Activated T-helper 17 cell treated with anti-CD3 and anti-CD28 coated beads, Interleukin-2, amount 50 U/mL, for 72 hours (primary cell): ENCODE results near the gene TMEM47. TPM values are rescaled to one million over a fixed set of nuclear protein-coding genes. Genes with fewer than 3 reads are reported as not detected.

Experiments used
- ATAC-seq: fragments of 150-1000 bp; cut with Tn5 transposase; replicated peaks from 2 replicates; pipeline ENCODE4 v1.10.0; 2021; ENCODE audit warnings: mild to moderate bottlenecking, moderate library complexity
- H3K27ac Mint-ChIP-seq: one replicate; pipeline ENCODE4 v1.8.0; 2022; ENCODE audit warnings: mixed read lengths
- H3K27me3 Mint-ChIP-seq: one replicate; pipeline ENCODE4 v1.8.0; 2022; ENCODE audit warnings: mixed read lengths
- H3K36me3 Mint-ChIP-seq: one replicate; pipeline ENCODE4 v1.8.0; 2022; ENCODE audit warnings: low read depth, mild to moderate bottlenecking, mixed read lengths
- H3K4me1 Mint-ChIP-seq: one replicate; pipeline ENCODE4 v1.8.0; 2022; ENCODE audit warnings: mixed read lengths
- H3K4me3 Mint-ChIP-seq: one replicate; pipeline ENCODE4 v1.8.0; 2022; ENCODE audit warnings: mild to moderate bottlenecking, mixed read lengths
- H3K9me3 Mint-ChIP-seq: one replicate; pipeline ENCODE4 v1.8.0; 2022; ENCODE audit warnings: mixed read lengths
- total RNA-seq, 2 donors: library from RNA; stranded (reverse); gene quantifications; one replicate each; pipeline ENCODE4 v1.2.3, GENCODE V29; 2022

TMEM47 gene
- not detected for total RNA-seq

DNA sequence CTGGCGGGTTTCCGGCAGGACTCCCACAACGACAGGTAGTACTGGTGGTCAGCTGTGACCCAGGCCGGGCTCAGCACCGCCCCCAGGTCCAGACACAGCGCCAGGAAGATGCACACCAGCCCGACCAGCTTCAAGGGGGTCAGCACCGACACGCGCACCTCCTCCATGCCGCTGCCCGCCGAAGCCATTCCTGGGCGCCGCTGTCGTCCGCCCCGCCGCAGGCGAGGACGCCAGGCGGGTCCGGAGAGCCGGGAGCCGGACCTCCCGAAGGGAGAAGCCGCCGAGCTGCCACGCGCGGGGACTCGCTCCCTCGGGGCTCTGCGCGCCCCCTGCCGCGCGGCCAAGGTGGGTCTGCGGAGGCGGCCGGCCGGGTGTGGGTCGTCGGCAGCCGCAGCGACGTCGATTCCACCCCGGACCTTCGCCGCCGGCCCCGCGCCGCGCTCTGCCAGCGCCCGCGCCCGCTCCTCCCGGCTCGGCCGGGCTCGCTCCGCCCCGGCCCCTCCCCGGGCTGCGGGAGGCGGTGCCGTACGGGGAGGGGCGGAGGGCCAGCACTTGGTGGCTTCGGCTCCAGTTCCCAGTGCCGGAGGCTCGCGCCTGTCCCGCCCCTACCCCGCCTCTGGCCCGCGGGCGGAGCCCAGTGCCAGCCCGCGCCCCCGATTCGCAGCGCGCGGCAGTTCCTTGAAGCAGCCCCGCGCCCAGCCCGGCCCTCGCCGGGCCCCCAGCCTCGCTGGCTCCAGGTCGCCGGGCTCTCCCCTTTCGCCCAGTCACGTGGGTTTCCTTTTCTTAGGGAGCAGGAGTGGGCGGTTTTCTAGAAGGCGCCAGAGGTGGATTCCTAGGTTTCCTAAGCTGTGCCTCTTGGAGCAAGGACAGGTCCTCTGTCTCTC, at the start of gene TMEM47:
Gene TMEM47, minus strand, starts transcription at position 444 of the 884 bp plus-strand sequence. Its CDS starts 256 bp downstream, at position 188.
- H3K27ac Mint-ChIP-seq, result no peak within 1 kb of the TSS
- H3K27me3 Mint-ChIP-seq, result peaks cover 17% of the 10 kb centered on the region
- ATAC-seq, result no peak
- H3K4me3 Mint-ChIP-seq, result peak within 1 kb of the TSS; percentile 33
- peaks cover 7% of the 10 kb centered on the region for H3K9me3 Mint-ChIP-seq
- H3K36me3 Mint-ChIP-seq, result peaks cover 5% of the 10 kb centered on the region
- no peaks in the 10 kb centered on the region for H3K4me1 Mint-ChIP-seq

GRCh38 chrX:34687095-34687494, 30.0 kb upstream of the TMEM47 start:
- Mint-ChIP-seq H3K4me3 (no peak overlapping the region), H3K4me1 (no peaks in the 10 kb centered on the region), H3K27me3 (no peaks in the 10 kb centered on the region), H3K36me3 (no peaks in the 10 kb centered on the region), H3K27ac (no peak overlapping the region), H3K9me3 (peaks cover 10% of the 10 kb centered on the region)
- no peak for ATAC-seq

- H3K27ac Mint-ChIP-seq, result no peak overlapping the region
- H3K4me3 Mint-ChIP-seq, result no peak overlapping the region
- peaks cover 5% of the 10 kb centered on the region for H3K36me3 Mint-ChIP-seq
- no peak for ATAC-seq
- H3K4me1 Mint-ChIP-seq, result no peaks in the 10 kb centered on the region
- peaks cover 17% of the 10 kb centered on the region for H3K27me3 Mint-ChIP-seq
- H3K9me3 Mint-ChIP-seq, result peaks cover 7% of the 10 kb centered on the region
Measured at GRCh38 chrX:34659575-34659974, 2.5 kb upstream of the TMEM47 start.

- H3K9me3 Mint-ChIP-seq, result peaks cover 7% of the 10 kb centered on the region
- no peaks in the 10 kb centered on the region for H3K4me1 Mint-ChIP-seq
- peaks cover 17% of the 10 kb centered on the region for H3K27me3 Mint-ChIP-seq
- no peak overlapping the region for H3K27ac Mint-ChIP-seq
- H3K36me3 Mint-ChIP-seq, result peaks cover 5% of the 10 kb centered on the region
- H3K4me3 Mint-ChIP-seq, result no peak overlapping the region
- no peak for ATAC-seq
Measured at GRCh38 chrX:34658326-34658725, 1.2 kb upstream of the TMEM47 start.

GRCh38 chrX:34657726-34658070, 613 bp upstream of the TMEM47 start:
- Mint-ChIP-seq H3K27ac (no peak overlapping the region), H3K4me3 (no peak overlapping the region), H3K36me3 (peaks cover 5% of the 10 kb centered on the region), H3K27me3 (peaks cover 17% of the 10 kb centered on the region), H3K4me1 (no peaks in the 10 kb centered on the region), H3K9me3 (peaks cover 7% of the 10 kb centered on the region)
- no peak for ATAC-seq

DNA sequence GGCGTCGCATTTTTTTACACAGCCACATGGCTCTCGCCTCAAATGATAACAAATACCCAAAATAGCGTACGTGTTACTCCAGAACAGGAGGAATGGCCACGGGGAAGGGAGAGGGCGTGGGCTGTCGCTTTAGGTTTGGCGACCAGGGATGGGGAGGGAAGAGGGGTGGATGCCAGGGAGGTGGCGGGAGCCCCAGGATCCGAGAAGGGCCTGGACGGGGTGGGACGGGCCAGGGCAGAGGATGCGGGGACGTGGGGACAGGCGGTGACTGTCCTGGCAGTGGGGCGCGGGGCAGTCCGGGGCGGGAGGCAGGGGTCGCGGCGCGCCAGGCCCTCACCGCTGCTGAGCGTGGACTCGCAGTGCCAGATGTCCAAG, 631 bp downstream of the TMEM47 start:
- Mint-ChIP-seq H3K4me1 (no peaks in the 10 kb centered on the region), H3K4me3 (peak overlapping the region; percentile 33), H3K36me3 (peaks cover 5% of the 10 kb centered on the region), H3K9me3 (peaks cover 3% of the 10 kb centered on the region), H3K27ac (no peak overlapping the region), H3K27me3 (peaks cover 17% of the 10 kb centered on the region)
- no peak for ATAC-seq

- ATAC-seq, result no peak
- peaks cover 5% of the 10 kb centered on the region for H3K36me3 Mint-ChIP-seq
- H3K27ac Mint-ChIP-seq, result no peak overlapping the region
- peaks cover 17% of the 10 kb centered on the region for H3K27me3 Mint-ChIP-seq
- peak overlapping the region; percentile 33 for H3K4me3 Mint-ChIP-seq
- H3K9me3 Mint-ChIP-seq, result peaks cover 3% of the 10 kb centered on the region
- H3K4me1 Mint-ChIP-seq, result no peaks in the 10 kb centered on the region
Measured at GRCh38 chrX:34655501-34656455, 1.3 kb downstream of the TMEM47 start.

DNA sequence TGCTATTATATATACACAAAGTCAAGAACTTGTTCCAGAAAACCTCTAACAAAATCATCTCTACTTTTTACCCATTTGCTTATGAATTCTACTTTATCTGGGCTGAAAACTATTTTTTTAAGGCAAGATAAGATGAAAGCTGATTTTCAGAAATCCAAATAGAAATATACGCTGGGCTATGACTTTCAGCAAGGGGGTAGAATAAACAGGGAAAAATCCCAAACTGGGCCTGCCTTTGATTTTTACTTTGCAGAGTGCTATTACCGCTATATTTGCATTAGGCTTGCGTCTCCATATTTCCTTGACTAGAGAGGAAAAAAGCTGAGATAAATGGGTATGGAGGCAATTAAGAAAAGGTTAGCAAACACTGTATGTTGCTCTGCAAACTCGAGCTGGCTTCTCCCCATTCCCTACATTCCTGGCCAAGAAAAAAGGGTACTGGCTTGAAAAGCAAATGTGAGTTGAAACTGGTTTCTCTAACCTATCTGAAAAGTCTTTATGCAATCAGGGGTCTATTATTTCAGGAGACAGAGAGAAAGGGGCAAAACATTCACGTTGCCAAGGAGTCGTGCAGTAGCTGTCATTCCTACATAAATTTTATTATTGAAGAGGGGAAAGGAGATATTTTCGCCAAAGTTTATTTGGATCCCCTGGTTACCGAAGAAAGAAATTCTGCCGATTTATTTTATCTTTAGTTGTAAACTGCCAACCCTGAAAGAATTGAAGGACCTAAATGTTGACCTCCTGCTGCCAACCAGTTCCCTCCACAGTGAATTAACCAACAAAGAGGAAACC, 2.2 kb downstream of the TMEM47 start:
- no peak for ATAC-seq
- Mint-ChIP-seq H3K27me3 (peaks cover 16% of the 10 kb centered on the region), H3K9me3 (peaks cover 3% of the 10 kb centered on the region), H3K36me3 (peaks cover 5% of the 10 kb centered on the region), H3K4me3 (no peak overlapping the region), H3K4me1 (no peaks in the 10 kb centered on the region), H3K27ac (no peak overlapping the region)

DNA sequence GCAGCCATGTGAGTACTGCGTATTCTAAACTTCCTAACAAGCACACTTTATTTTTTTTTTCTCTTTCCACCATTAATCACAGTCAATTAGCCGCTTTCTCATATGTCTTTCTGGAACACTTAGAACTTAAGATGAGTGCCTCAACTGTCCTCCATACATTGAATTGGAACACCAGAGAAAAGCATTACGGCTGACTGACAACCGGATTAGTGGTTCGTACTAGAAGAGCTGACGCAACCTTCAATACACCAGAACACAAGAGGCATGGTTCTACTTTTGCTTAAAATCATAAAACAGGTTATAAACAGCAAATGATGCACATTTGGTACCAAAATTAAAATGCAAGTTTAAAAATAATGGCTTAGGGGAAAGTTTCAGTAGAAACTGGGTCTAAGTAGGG, 3.3 kb downstream of the TMEM47 start:
- H3K9me3 Mint-ChIP-seq, result peaks cover 3% of the 10 kb centered on the region
- no peak overlapping the region for H3K27ac Mint-ChIP-seq
- H3K36me3 Mint-ChIP-seq, result peaks cover 5% of the 10 kb centered on the region
- H3K4me1 Mint-ChIP-seq, result no peaks in the 10 kb centered on the region
- H3K27me3 Mint-ChIP-seq, result peaks cover 13% of the 10 kb centered on the region
- H3K4me3 Mint-ChIP-seq, result no peak overlapping the region
- ATAC-seq, result no peak

- no peak for ATAC-seq
- Mint-ChIP-seq H3K36me3 (no peaks in the 10 kb centered on the region), H3K4me1 (no peaks in the 10 kb centered on the region), H3K27ac (no peak overlapping the region), H3K4me3 (no peak overlapping the region), H3K9me3 (no peaks in the 10 kb centered on the region), H3K27me3 (no peaks in the 10 kb centered on the region)
Measured at GRCh38 chrX:34642849-34643248, 14.2 kb downstream of the TMEM47 start.

- H3K27me3 Mint-ChIP-seq, result no peaks in the 10 kb centered on the region
- no peak for ATAC-seq
- H3K9me3 Mint-ChIP-seq, result peaks cover 2% of the 10 kb centered on the region
- H3K4me1 Mint-ChIP-seq, result no peaks in the 10 kb centered on the region
- H3K36me3 Mint-ChIP-seq, result no peaks in the 10 kb centered on the region
- H3K4me3 Mint-ChIP-seq, result no peak overlapping the region
- H3K27ac Mint-ChIP-seq, result no peak overlapping the region
Measured at GRCh38 chrX:34638116-34638515, 19.0 kb downstream of the TMEM47 start.

GRCh38 chrX:34634349-34634748, 22.7 kb downstream of the TMEM47 start:
- H3K4me1 Mint-ChIP-seq, result no peaks in the 10 kb centered on the region
- H3K9me3 Mint-ChIP-seq, result peaks cover 3% of the 10 kb centered on the region
- no peak overlapping the region for H3K27ac Mint-ChIP-seq
- no peak for ATAC-seq
- H3K27me3 Mint-ChIP-seq, result no peaks in the 10 kb centered on the region
- no peaks in the 10 kb centered on the region for H3K36me3 Mint-ChIP-seq
- no peak overlapping the region for H3K4me3 Mint-ChIP-seq

GRCh38 chrX:34632384-34632783, 24.7 kb downstream of the TMEM47 start:
- Mint-ChIP-seq H3K27ac (no peak overlapping the region), H3K4me1 (no peaks in the 10 kb centered on the region), H3K27me3 (no peaks in the 10 kb centered on the region), H3K36me3 (no peaks in the 10 kb centered on the region), H3K4me3 (no peak overlapping the region), H3K9me3 (peaks cover 3% of the 10 kb centered on the region)
- no peak for ATAC-seq
